Muscle of back (tissue), 11 donors: ENCODE measurements around the gene CD4. TPM values are rescaled to one million over a fixed set of nuclear protein-coding genes. Genes with fewer than 3 reads are reported as not detected.

Experiments used
- DNase-seq, 3 donors: peaks; one replicate each; pipeline versions ENCODE4 v3.0.0 to v3.0.0-alpha.2; 2013
- polyA plus RNA-seq, 10 donors: library from polyadenylated mRNA; unstranded; fragments of 120-200 nt; gene quantifications; one replicate each; pipeline ENCODE4 v1.2.1, GENCODE V29; 2013; ENCODE audit not compliant: insufficient read length in 10 of 10

Gene CD4
- polyA plus RNA-seq, 10 donors = 5.9 to 15.5 (median 7.7) TPM

GRCh38 chr12:6807170-6807569 lies 17.8 kb downstream of the CD4 start:
- DNase-seq = no peak

- DNase-seq = no peak
These were observed 19.7 kb downstream of the CD4 start for GRCh38 chr12:6809056-6809455.

GRCh38 chr12:6810758-6811157 lies 21.4 kb downstream of the CD4 start:
- DNase-seq = no peak

GRCh38 chr12:6813363-6813762 lies 24.0 kb downstream of the CD4 start:
- DNase-seq = no peak

- no peak for DNase-seq
These were observed 27.3 kb downstream of the CD4 start for GRCh38 chr12:6816598-6816997.

- no peak for DNase-seq
These were observed 27.8 kb downstream of the CD4 start for GRCh38 chr12:6817098-6817497.

- no peak for DNase-seq
These were observed 28.4 kb downstream of the CD4 start for GRCh38 chr12:6817662-6818157.

GRCh38 chr12:6818222-6818621 lies 28.9 kb downstream of the CD4 start:
- no peak for DNase-seq

- DNase-seq = no peak
These were observed 29.3 kb downstream of the CD4 start for GRCh38 chr12:6818645-6819044.

- no peak for DNase-seq
These were observed 30.0 kb downstream of the CD4 start for GRCh38 chr12:6819106-6820030.

- no peak for DNase-seq
These were observed 30.8 kb downstream of the CD4 start for GRCh38 chr12:6820166-6820565.

GRCh38 chr12:6821591-6822425 lies 32.5 kb downstream of the CD4 start, which contains the start of gene GPR162:
TSS of gene GPR162 (plus strand) at chr12:6821821. CDS start at chr12:6823899, 2,078 bp downstream.
- DNase-seq = peak in 2 of 3 donors; percentile 78 to 93

- no peak for DNase-seq
These were observed 33.3 kb downstream of the CD4 start for GRCh38 chr12:6822426-6823135.

- DNase-seq = no peak
These were observed 34.1 kb downstream of the CD4 start for GRCh38 chr12:6823182-6824084.

- peak in 1 of 3 donors; percentile 11 for DNase-seq
These were observed 34.9 kb downstream of the CD4 start for GRCh38 chr12:6824085-6824775.

GRCh38 chr12:6824901-6825381 lies 35.6 kb downstream of the CD4 start:
- DNase-seq = no peak

- DNase-seq = peak; percentile 85 to 96 (median 93)
These were observed 36.2 kb downstream of the CD4 start for GRCh38 chr12:6825398-6826124.

- no peak for DNase-seq
These were observed 36.9 kb downstream of the CD4 start for GRCh38 chr12:6826125-6826733.
